ENCODE results near the gene ADAMTSL2.

DNA sequence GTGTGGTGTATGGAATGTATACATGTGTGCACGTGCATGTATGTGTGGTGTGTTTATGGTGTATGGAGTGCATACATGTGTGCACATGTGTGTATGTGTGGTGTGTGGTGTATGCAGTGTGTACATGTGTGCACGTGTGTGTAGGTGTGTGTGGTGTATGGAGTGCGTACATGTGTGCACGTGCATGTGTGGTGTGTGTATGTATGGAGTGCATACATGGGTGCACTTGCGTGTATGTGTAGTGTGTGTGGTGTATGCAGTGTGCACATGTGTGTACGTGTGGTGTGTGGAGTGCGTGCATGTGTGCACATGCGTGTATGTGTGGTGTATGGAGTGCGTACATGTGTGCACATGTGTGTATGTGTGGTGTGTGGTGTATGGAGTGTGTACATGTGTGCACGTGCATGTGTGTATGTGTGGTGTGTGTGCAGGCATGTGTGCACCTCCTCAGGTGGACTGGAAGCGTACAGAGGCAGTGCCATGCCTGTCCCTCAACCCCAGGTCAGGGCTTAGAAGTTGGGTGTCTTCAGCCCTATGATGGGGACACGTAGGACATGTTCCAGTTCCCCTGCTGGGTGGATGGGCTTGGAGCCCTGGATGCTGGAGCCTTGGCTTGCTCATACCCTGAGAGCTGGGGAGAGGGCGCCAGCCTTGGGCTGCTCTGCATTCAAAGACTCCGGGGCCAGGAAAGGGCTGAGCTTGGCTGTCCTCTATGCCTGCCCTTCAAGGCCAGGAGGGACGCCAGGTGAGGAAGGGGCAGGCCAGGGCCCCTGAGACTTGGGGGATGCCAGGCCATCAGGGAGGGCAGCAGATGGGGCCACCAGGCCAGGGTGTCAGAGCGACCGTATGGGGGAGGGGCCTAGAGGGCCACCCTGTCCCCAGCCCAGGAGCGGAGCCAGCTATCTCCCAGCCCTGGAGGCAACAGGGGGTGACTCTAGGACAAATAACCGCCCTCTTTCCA is 22.0 kb upstream of the ADAMTSL2 start:
- TF ChIP-seq CTCF (IDR thresholded peaks at IDR 0.05; ENCODE audit: low read depth, low read length, poor library complexity, severe bottlenecking): no peak
- TF ChIP-seq EZH2phosphoT487 (IDR thresholded peaks at IDR 0.05; ENCODE audit: borderline replicate concordance, low read length): no peak

All from DOHH2 (cell line).